Vagina (tissue), 2 donors: ENCODE results near the gene MSLN. TPM values are rescaled to one million over a fixed set of nuclear protein-coding genes. Genes with fewer than 3 reads are reported as not detected.

ENCODE experiments used
- DNase-seq, 2 donors: peaks; one replicate each; pipeline ENCODE4 v3.0.0-alpha.2; 2017; ENCODE audit errors: extremely low spot score in 2 of 2
- H3K27ac ChIP-seq: fragments of 200-600 bp; sonication (generic); one replicate; pipeline ENCODE4 v1.5.1; 2019
- H3K27me3 ChIP-seq: fragments of 200-600 bp; sonication (generic); one replicate; pipeline ENCODE4 v1.5.1; 2019
- H3K36me3 ChIP-seq, 2 donors: fragments of 200-600 bp; sonication (generic); one replicate each; pipeline ENCODE4 v1.5.1; 2017 to 2019
- H3K4me1 ChIP-seq: fragments of 200-600 bp; sonication (generic); one replicate; pipeline ENCODE4 v1.5.1; 2019
- H3K4me3 ChIP-seq, 2 donors: fragments of 200-600 bp; sonication (generic); 1 replicate in 1 of 2; 2 replicates in 1 of 2; pipeline ENCODE4 v1.5.1; 2016 to 2019
- H3K9me3 ChIP-seq: fragments of 200-600 bp; sonication (generic); one replicate; pipeline ENCODE4 v1.5.1; 2019
- CTCF ChIP-seq, 3 experiments: fragments of 450-650 bp in 2 of 3; fragments of 200-600 bp in 1 of 3; sonication (generic) in 1 of 3; IDR thresholded peaks; one replicate each; pipeline ENCODE4 v1.5.1; 2017 to 2019; ENCODE audit warnings: antibody characterized with exemption in 3 of 3, mild to moderate bottlenecking in 2 of 3, moderate library complexity in 2 of 3
- POLR2A ChIP-seq, 2 donors: fragments of 450-650 bp; IDR thresholded peaks; one replicate each; pipeline ENCODE4 v1.6.1; 2017; ENCODE audit warnings: antibody characterized with exemption in 2 of 2, mild to moderate bottlenecking in 2 of 2, moderate library complexity in 2 of 2
- POLR2AphosphoS5 ChIP-seq, 2 donors: sonication (generic); formaldehyde crosslinking; IDR thresholded peaks; one replicate each; pipeline ENCODE4 v1.9.0; 2017; ENCODE audit warnings: antibody characterized with exemption in 2 of 2, mild to moderate bottlenecking in 2 of 2, low read depth in 1 of 2; ENCODE audit not compliant: insufficient read depth in 1 of 2
- intact Hi-C: fragments of 100-400 bp; cut with DNase I; formaldehyde crosslinking; loops from one replicate; pipeline ENCODE4 v1.15.1; 2023
- total RNA-seq: library from RNA; depleted of rRNA; stranded (reverse); fragments of >200 nt; gene quantifications from one replicate; pipeline ENCODE4 v1.2.3, GENCODE V29; 2016

MSLN gene
- total RNA-seq, 1 donor from 2014 or later, result not detected

GRCh38 chr16:790086-790485 is 29.6 kb downstream of the MSLN start:
- no peak overlapping the region for H3K27ac ChIP-seq
- peaks cover 0 to 8% of the 10 kb centered on the region in 2 donors for H3K36me3 ChIP-seq
- no peaks in the 10 kb centered on the region for H3K9me3 ChIP-seq
- DNase-seq, result no peak
- H3K4me3 ChIP-seq, result no peak overlapping the region
- no peaks in the 10 kb centered on the region for H3K27me3 ChIP-seq
- H3K4me1 ChIP-seq, result peaks cover 28% of the 10 kb centered on the region
- intact Hi-C loops, result no loop called here
- TF ChIP-seq POLR2AphosphoS5 (IDR thresholded peaks at IDR 0.05; ENCODE audit: insufficient read depth in 1 of 2, low read depth in 1 of 2), result no peak
- TF ChIP-seq CTCF (IDR thresholded peaks at IDR 0.05), result no peak
- no peak for TF ChIP-seq POLR2A (IDR thresholded peaks at IDR 0.05)

- Histone ChIP-seq H3K36me3 (peaks cover 0 to 4% of the 10 kb centered on the region in 2 donors), H3K27me3 (no peaks in the 10 kb centered on the region), H3K9me3 (no peaks in the 10 kb centered on the region), H3K27ac (no peak overlapping the region), H3K4me1 (peaks cover 28% of the 10 kb centered on the region), H3K4me3 (no peak overlapping the region)
- intact Hi-C loops, result no loop called here
- TF ChIP-seq CTCF (IDR thresholded peaks at IDR 0.05) (no peak), POLR2AphosphoS5 (IDR thresholded peaks at IDR 0.05; ENCODE audit: insufficient read depth in 1 of 2, low read depth in 1 of 2) (no peak), POLR2A (IDR thresholded peaks at IDR 0.05) (no peak)
- DNase-seq, result no peak
Measured at GRCh38 chr16:791131-791530, 30.6 kb downstream of the MSLN start.

GRCh38 chr16:792221-792995 is 31.9 kb downstream of the MSLN start:
- TF ChIP-seq POLR2AphosphoS5 (IDR thresholded peaks at IDR 0.05; ENCODE audit: insufficient read depth in 1 of 2, low read depth in 1 of 2) (no peak), CTCF (IDR thresholded peaks at IDR 0.05) (no peak)
- H3K4me1 ChIP-seq, result peaks cover 18% of the 10 kb centered on the region
- H3K27me3 ChIP-seq, result no peaks in the 10 kb centered on the region
- H3K27ac ChIP-seq, result no peak overlapping the region
- intact Hi-C loops, result no loop called here
- no peaks in the 10 kb centered on the region for H3K36me3 ChIP-seq
- no peak for DNase-seq
- no peaks in the 10 kb centered on the region for H3K9me3 ChIP-seq
- no peak overlapping the region for H3K4me3 ChIP-seq

- no peak for DNase-seq
- Histone ChIP-seq H3K27me3 (no peaks in the 10 kb centered on the region), H3K27ac (no peak overlapping the region), H3K36me3 (no peaks in the 10 kb centered on the region), H3K4me1 (peaks cover 12% of the 10 kb centered on the region), H3K9me3 (no peaks in the 10 kb centered on the region), H3K4me3 (no peak overlapping the region)
- TF ChIP-seq POLR2A (IDR thresholded peaks at IDR 0.05) (no peak), POLR2AphosphoS5 (IDR thresholded peaks at IDR 0.05; ENCODE audit: insufficient read depth in 1 of 2, low read depth in 1 of 2) (no peak), CTCF (IDR thresholded peaks at IDR 0.05) (no peak)
- intact Hi-C loops, result no loop called here
Measured at GRCh38 chr16:793414-793813, 32.9 kb downstream of the MSLN start.

GRCh38 chr16:794091-794822 is 33.7 kb downstream of the MSLN start:
- intact Hi-C loops, result no loop called here
- DNase-seq, result no peak
- Histone ChIP-seq H3K4me1 (peaks cover 5% of the 10 kb centered on the region), H3K27me3 (no peaks in the 10 kb centered on the region), H3K27ac (no peak overlapping the region), H3K9me3 (no peaks in the 10 kb centered on the region), H3K4me3 (no peak overlapping the region), H3K36me3 (no peaks in the 10 kb centered on the region)
- TF ChIP-seq POLR2A (IDR thresholded peaks at IDR 0.05) (no peak), CTCF (IDR thresholded peaks at IDR 0.05) (no peak), POLR2AphosphoS5 (IDR thresholded peaks at IDR 0.05; ENCODE audit: insufficient read depth in 1 of 2, low read depth in 1 of 2) (no peak)
